ENCODE measurements around the gene NKAIN2. TPM values are rescaled to one million over a fixed set of nuclear protein-coding genes. Genes with fewer than 3 reads are reported as not detected.

Gene NKAIN2
- total RNA-seq, 1 experiment from 2014 or later: 2.7 TPM

DNA sequence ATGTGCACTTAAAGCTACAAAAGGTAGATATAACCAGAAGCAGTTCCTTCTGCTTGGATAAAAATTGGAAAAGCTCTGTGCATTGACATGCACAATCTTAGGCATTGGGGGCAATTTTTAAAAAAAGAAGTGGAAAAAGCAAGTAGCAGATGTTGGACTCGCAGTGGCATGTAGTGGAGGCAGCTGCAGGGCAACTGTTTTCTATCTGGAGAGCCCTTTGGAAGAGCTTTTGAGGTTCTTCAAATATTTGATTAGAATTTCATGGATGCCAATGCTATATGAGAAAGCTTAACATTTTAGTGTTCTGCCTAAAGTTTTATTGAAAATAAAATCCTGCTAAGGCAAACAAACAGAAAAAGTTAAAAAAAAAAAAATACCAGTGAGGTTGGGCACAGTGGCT lies 770.3 kb downstream of the NKAIN2 start:
- ChIA-PET POLR2A (no interaction called here), CTCF (interaction anchor here (0.7 to 1.1 kb wide), 2 partner anchors 10 to 12 kb away, joined by 3 to 4 read pairs; no protein-coding TSS in a partner anchor)
- DNase-seq (ENCODE audit: unreplicated experiment): no peak
- no TSS peak for BruUV-seq (replicated peaks)
- intact Hi-C loops (cut with micrococcal nuclease): no loop called here
- H3K4me1 Mint-ChIP-seq (ENCODE audit: insufficient read depth, unreplicated experiment): no peaks in the 10 kb centered on the region
- no peak overlapping the region for H3K4me3 Mint-ChIP-seq (ENCODE audit: unreplicated experiment)
- H3K9me3 Mint-ChIP-seq (ENCODE audit: unreplicated experiment): peaks cover 12% of the 10 kb centered on the region
- TF ChIP-seq CTCF (IDR thresholded peaks at IDR 0.05; ENCODE audit: unreplicated experiment): no peak
- no peaks in the 10 kb centered on the region for H3K36me3 Mint-ChIP-seq (ENCODE audit: insufficient read depth, unreplicated experiment)
- no peaks in the 10 kb centered on the region for H3K27me3 Mint-ChIP-seq (ENCODE audit: insufficient read depth, unreplicated experiment)
- no peak overlapping the region for H3K27ac Mint-ChIP-seq (ENCODE audit: low read depth, unreplicated experiment)

DNA sequence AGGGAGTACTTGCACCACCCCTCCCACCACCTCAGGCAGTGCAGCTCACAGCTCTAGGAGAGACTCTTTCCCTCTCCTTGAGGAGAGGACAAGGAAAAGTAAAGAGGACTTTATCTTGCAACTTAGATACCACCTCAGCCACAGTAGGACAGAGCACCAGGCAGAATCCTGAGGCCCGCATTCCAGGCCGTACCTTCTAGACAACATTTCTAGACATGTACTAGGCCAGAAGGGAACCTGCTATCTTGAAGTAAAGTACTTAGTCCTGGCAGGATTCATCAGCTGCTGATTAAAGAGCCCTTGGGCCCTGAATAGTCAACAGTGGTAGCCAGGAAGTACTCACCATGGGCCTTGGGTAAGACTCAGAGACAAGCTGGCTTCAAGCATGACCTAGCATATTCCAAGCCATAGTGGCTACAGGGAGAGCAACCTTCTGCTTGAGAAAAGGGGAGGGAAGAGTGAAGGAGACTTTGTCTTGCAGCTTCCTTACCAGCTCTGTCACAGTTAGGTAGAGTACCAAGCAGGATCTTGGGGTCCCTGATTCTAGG lies 774.1 kb downstream of the NKAIN2 start:
- H3K27ac Mint-ChIP-seq (ENCODE audit: low read depth, unreplicated experiment): no peak overlapping the region
- no peaks in the 10 kb centered on the region for H3K27me3 Mint-ChIP-seq (ENCODE audit: insufficient read depth, unreplicated experiment)
- CTCF ChIA-PET: interaction anchor here (0.6 to 1.1 kb wide), 2 partner anchors 36 to 801 kb away, joined by 3 read pairs; no protein-coding TSS in a partner anchor
- H3K4me3 Mint-ChIP-seq (ENCODE audit: unreplicated experiment): no peak overlapping the region
- no peaks in the 10 kb centered on the region for H3K9me3 Mint-ChIP-seq (ENCODE audit: unreplicated experiment)
- H3K36me3 Mint-ChIP-seq (ENCODE audit: insufficient read depth, unreplicated experiment): no peaks in the 10 kb centered on the region
- POLR2A ChIA-PET: no interaction called here
- H3K4me1 Mint-ChIP-seq (ENCODE audit: insufficient read depth, unreplicated experiment): no peaks in the 10 kb centered on the region
- DNase-seq (ENCODE audit: unreplicated experiment): no peak
- intact Hi-C loops (cut with micrococcal nuclease): no loop called here
- BruUV-seq (replicated peaks): no TSS peak
- no peak for TF ChIP-seq CTCF (IDR thresholded peaks at IDR 0.05; ENCODE audit: unreplicated experiment)

DNA sequence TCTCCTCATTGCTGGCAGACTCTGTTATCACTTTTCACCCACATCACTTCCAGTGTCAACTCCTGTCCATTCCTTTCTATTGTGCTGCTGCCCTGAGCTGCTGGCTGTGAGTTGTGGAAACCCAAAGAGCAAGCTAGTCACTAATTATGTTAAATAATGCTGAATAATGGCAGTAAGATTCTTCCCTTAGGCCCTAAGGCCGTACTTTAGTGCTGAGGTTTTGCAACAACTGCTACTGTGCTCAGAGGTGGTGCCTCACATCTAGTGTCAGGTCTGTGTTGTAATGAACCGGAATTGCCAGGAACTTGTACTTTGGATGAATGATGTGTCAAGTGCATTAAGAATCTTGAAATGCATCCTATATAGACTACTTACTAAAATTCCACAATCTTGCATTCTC lies 786.3 kb downstream of the NKAIN2 start:
- no peaks in the 10 kb centered on the region for H3K36me3 Mint-ChIP-seq (ENCODE audit: insufficient read depth, unreplicated experiment)
- H3K27ac Mint-ChIP-seq (ENCODE audit: low read depth, unreplicated experiment): no peak overlapping the region
- H3K27me3 Mint-ChIP-seq (ENCODE audit: insufficient read depth, unreplicated experiment): no peaks in the 10 kb centered on the region
- ChIA-PET POLR2A (interaction anchor here (1.0 kb wide), 1 partner anchor 11 kb away, joined by 4 read pairs; no protein-coding TSS in a partner anchor), CTCF (interaction anchor here (0.6 kb wide), 2 partner anchors 32 to 92 kb away, joined by 3 read pairs; no protein-coding TSS in a partner anchor)
- peaks cover 11% of the 10 kb centered on the region for H3K4me1 Mint-ChIP-seq (ENCODE audit: insufficient read depth, unreplicated experiment)
- intact Hi-C loops (cut with micrococcal nuclease): no loop called here
- H3K4me3 Mint-ChIP-seq (ENCODE audit: unreplicated experiment): no peak overlapping the region
- DNase-seq (ENCODE audit: unreplicated experiment): peak; percentile 47
- H3K9me3 Mint-ChIP-seq (ENCODE audit: unreplicated experiment): no peaks in the 10 kb centered on the region
- BruUV-seq (replicated peaks): no TSS peak
- no peak for TF ChIP-seq CTCF (IDR thresholded peaks at IDR 0.05; ENCODE audit: unreplicated experiment)

- POLR2A ChIA-PET: no interaction called here
- no peaks in the 10 kb centered on the region for H3K9me3 Mint-ChIP-seq (ENCODE audit: unreplicated experiment)
- no peak overlapping the region for H3K4me3 Mint-ChIP-seq (ENCODE audit: unreplicated experiment)
- no TSS peak for BruUV-seq (replicated peaks)
- no peaks in the 10 kb centered on the region for H3K4me1 Mint-ChIP-seq (ENCODE audit: insufficient read depth, unreplicated experiment)
- intact Hi-C loops (cut with micrococcal nuclease): no loop called here
- no peak for DNase-seq (ENCODE audit: unreplicated experiment)
- no peak overlapping the region for H3K27ac Mint-ChIP-seq (ENCODE audit: low read depth, unreplicated experiment)
- CTCF ChIA-PET: no interaction called here
- H3K27me3 Mint-ChIP-seq (ENCODE audit: insufficient read depth, unreplicated experiment): no peaks in the 10 kb centered on the region
- no peaks in the 10 kb centered on the region for H3K36me3 Mint-ChIP-seq (ENCODE audit: insufficient read depth, unreplicated experiment)
- no peak for TF ChIP-seq CTCF (IDR thresholded peaks at IDR 0.05; ENCODE audit: unreplicated experiment)
Observed at GRCh38 chr6:124599656-124600055, 796.0 kb downstream of the NKAIN2 start.
